Middle frontal gyrus (tissue), 1 donor: ENCODE data around the gene PHLDB1.
A peak's percentile ranks its signal among the peaks of the same experiment; 100 is the strongest.
"Not testable (repeated sequence)": the region's sequence is repeated elsewhere in the genome, so short reads cannot be mapped to it uniquely, and the experiment has no call there.

ENCODE experiments used
- DNase-seq: peaks from one replicate; pipeline ENCODE4 v3.0.0-alpha.2; 2015; ENCODE audit warnings: low spot score; ENCODE audit errors: extremely low spot score

The PHLDB1 gene

DNA sequence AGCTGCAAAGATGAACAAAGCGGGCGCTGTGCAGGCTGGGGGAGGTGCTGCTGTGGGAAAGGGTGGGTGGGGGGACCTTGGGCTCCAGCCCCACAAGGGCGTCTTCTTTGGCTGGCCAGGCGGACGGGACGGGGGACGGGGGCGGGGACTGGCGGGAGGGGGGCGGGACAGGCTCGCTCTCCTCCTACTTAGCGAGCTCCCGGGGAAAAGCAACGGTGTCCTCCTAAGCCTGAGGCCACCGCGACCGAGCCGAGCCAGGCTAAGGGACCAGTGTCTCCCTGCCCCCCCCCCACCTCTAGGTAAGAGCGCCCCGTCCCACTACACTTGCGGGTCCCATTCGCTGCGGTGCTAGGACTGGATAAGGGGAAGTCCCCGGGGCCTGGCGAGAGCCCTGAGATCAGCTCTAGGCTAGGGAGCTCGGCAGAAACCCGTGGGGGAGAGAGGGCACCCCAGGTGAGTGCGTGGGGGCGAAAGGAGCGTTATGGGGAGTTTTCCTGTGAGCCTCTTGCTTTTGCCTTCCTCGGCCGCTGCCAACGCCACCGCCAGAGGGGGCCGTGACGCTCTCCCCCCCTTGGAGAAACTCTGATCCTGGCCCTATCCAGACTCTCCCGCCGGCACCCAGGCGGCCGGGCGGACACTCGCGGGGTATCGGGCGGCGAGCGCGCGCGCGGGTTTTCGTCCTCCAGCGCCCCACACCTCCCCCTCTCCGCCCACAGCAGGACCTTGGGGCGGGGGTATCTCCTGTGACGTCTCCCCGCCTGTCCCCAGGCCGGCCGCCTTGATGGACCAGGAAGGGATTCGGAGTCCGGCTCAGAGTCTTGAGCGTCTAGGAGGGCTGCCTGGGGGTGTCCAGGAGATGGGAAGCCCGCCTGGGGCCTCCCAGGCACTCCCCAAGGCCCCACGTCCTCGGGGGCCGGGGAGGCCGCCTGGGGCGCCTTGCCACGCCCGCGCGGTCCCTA is at the start of gene PHLDB1:
TSS of gene PHLDB1 (plus strand) at position 215 of the 959 bp plus-strand sequence. CDS start 6,222 bp downstream, outside the sequence.
- peak; percentile 51 for DNase-seq

DNA sequence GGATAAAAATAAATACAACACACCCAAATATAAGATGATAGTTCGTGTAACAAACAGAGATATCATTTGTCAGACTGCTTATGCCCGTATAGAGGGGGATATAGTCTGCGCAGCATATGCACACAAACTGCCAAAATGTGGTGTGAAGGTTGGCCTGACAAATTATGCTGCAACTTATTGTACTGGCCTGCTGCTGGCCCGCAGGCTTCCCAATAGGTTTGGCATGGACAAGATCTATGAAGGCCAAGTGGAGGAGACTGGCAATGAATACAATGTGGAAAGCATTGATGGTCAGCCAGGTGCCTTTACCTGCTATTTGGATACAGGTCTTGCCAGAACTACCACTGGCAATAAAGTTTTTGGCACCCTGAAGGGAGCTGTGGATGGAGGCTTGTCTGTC is 46.6 kb upstream of the PHLDB1 start:
- DNase-seq = no peak

DNA sequence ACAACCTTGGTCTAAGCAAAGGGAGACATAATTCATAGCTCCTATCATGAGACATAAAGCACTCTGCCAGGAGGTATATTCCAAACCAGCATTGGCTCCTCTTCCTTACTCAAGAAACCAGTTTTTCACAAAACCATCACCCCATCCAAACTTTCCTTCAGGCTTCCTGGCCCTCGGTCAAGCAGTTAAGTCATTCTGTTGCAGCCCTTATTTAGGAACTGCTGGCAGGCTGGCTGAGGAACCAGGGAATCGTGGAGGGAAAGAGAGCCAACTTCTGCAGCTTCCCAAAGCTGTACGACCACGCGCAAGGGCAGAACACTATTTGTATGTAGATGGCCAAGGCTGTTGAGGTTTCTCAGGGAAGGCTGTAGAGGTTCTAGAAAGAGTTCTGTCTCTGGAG is 42.4 kb upstream of the PHLDB1 start:
- DNase-seq = no peak

DNA sequence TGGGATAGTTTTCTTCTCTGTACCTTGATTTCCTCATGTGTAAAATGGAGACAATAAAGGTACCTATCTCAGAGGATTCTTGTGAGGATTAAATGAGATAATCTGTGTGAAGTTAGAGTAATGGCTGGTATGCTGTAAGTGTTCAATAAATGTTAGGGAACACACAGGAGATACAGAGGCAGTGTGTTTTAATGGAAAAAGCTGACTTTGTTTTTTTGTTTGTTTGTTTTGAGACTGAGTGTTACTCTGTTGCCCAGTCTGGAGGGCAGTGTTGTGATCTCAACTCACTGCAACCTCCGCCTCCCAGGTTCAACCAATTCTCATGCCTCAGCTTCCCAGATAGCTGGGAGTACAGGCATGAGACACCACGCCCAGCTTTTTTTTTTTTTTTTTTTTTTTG is 37.7 kb upstream of the PHLDB1 start:
- no peak for DNase-seq

DNA sequence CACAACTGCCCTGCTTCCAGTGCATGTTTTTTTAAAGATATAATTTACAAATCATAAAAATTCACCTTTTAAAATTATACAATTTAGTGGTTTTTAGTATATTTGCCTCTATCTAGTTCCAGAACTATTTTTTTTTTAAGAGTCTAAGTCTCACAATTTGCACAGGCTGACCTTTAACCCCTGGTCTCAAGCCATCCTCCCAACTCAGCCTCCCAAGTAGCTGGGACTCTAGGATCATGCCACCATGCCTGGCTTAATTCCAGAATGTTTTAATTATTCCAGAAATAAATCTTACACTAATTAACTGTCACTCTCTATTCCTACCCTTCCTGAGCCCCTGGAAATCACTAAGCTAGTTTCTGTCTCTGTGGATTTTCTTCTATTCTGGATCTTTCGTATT is 36.6 kb upstream of the PHLDB1 start:
- DNase-seq = no peak

DNA sequence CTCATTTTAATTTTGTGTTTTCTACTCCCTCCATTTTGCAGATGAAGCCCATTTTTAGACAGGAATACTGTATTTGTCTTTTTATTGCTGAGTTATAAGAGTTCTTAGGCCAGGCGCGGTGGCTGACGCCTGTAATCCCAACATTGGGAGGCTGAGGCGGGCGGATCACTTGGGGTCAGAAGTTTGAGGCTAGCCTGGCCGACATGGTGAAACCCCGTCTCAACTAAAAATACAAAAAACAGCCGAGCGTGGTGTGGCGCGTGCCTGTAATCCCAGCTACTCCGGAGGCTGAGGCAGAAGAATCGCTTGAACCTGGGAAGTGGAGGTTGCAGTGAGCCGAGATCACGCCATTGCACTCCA is 35.7 kb upstream of the PHLDB1 start:
- DNase-seq = not testable (repeated sequence)

DNA sequence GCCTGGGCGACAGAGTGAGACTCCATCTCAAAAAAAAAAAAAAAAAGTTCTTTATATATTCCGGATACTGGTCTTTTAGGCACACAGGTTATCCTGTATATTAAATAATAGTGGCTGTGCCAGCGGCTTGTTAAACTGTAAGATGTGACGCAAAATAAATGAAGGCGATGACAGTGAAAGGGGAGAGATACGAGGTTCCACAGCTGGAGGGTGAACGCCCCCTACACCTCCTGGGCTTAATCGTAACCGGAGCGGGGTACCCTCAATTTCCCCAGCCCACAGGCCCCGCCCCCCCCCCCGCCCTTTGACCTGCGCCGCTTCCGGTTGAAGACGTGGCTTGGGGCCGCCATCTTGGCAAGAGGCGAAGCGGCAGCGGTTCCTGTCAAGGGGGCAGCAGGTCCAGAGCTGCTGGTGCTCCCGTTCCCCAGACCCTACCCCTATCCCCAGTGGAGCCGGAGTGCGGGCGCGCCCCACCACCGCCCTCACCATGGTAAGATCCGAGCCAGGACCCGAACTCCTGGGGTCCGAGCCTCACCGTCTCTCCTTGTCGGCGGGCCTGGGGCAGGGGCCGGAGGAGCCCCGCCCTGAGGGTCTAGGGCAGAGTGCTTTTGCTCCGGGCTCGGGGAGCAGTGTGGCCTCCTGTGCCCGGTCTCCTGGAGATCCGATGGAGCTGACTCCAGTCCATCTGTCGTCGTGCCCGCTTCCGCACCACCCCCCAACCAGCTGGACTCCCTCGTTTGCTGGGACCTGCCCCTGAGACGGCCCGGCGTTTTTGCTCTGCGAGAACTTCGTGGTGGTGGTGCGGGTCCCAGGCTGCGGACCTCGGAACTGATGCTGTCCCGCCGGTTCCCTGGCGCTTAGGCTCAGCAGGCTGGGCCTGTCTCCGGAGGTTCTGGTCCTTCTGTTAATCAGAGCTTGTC is 35.1 kb upstream of the PHLDB1 start, which contains the start of gene ARCN1:
TSS of gene ARCN1 (plus strand) at position 349 of the 920 bp plus-strand sequence. CDS start at position 488, 139 bp downstream.
- DNase-seq = peak; percentile 44

DNA sequence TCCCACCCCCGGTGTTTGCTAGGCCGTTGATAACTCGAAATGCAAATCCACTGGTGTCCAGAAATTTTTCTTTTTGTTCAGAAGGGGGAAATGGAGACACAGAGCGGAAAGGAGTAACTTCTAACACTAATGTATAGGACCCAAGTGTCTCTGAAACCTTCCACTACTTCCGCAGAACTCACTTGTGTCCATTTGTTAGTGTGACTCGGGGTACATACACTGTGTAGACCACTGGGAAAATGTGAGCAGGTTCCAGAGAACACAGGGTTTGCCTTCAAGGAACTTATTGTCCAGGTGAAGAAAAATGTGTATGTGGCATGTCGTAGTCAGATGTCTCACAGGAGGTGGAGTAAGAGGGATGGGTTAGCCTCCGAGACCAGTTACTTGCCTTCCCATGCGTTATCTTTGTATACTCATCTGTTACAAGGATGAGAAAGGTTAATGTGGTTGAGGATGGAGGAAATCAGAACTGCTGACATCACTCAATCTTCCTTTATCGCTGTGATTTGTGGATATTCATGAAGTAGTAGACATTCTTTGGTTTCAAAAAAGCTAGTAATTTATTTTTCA is 34.3 kb upstream of the PHLDB1 start:
- no peak for DNase-seq

DNA sequence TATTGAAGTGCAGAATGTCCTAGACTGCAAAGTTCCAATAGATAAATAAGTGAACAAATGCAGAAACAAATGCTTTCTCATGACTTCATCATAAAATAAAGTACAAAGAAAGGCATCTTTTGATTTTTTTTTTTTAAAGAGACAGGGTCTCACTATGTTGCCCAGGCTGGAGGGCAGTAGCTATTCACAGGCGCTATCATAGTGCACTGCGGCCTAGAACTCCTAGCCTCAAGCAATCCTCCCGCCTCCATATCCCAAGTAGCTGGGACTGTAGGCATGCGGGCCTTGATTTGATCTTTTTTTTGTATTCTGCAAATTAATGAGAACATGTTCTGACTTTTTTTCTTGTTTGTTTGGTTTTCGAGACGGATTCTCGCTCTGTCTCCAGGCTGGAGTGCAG is 32.8 kb upstream of the PHLDB1 start:
- no peak for DNase-seq

DNA sequence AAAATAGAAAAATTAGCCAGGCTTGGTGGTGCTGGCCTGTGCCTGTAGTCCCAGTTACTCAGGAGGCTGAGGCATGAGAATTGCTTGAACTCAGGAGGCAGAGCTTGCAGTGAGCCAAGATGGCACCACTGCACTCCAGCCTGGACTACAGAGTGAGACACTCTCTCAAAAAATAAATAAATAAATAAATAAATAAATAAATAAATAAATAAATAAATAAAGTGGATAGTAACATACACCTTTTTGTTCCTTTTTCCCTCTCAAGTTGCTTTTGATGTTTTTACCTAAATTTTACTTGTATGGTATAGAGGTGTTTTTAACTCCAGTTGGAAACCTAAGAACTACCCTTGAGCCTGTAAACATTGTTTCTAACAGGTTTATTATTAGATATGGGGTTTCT is 29.4 kb upstream of the PHLDB1 start:
- not testable (repeated sequence) for DNase-seq

DNA sequence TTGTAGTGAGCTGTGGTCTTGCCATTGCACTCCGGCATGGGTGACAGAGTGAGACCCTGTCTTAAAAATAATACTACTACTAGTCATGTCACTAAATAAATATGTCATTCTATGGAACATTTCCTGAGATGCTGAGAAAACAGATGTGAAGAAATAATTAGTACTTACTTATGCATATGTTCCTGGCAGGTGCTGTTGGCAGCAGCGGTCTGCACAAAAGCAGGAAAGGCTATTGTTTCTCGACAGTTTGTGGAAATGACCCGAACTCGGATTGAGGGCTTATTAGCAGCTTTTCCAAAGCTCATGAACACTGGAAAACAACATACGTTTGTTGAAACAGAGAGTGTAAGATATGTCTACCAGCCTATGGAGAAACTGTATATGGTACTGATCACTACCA is 26.4 kb upstream of the PHLDB1 start:
- no peak for DNase-seq

DNA sequence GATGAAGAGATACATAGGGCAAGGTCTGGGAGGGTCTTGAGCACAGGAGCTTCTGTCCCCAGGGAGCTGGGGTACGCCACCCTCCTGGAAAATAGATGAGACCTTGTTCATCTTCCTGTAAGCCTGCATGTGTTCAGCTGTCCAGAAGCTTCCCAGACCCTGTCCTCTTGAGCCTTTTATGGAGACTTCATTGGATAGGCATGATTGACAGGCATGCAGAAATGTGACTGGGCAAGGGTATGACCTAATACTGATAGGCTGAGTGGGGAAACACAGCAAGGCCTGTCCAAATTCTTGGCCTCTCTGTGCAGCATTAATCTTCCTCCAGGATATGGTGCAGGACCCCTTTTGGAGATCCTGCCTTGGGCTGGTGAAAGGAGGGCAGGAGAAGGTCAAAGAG is 19.5 kb upstream of the PHLDB1 start:
- no peak for DNase-seq

DNA sequence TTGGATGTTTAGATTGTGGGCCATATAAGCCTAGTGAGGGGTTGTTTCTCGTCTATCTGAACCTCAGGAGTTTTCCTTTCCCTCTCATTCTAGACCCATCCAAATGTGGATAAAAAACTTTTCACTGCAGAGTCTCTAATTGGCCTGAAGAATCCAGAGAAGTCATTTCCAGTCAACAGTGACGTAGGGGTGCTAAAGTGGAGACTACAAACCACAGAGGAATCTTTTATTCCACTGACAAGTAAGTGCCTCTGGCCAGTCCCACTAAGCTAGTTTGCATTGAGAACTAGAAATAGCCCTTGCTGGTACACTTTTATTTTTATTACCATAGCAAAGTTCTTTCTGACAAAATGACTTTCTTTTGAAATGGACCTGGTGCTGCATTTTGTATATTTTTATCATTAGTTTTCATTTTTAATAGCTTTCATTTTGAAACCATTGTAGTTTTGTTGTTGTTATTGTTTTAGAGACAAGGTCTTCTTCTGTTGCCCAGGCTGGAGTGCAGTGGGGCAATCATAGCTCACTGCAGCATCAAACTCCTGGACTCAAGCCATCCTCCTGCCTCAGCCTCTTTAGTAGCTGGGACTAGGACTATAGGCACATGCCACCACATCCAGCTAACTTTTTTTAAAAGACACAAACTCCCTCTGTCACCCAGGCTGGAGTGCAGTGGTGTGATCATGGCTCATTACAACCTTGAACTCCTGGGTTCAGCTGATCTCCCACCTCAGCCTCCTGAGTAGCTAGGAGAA is 14.6 kb upstream of the PHLDB1 start:
- DNase-seq = no peak

DNA sequence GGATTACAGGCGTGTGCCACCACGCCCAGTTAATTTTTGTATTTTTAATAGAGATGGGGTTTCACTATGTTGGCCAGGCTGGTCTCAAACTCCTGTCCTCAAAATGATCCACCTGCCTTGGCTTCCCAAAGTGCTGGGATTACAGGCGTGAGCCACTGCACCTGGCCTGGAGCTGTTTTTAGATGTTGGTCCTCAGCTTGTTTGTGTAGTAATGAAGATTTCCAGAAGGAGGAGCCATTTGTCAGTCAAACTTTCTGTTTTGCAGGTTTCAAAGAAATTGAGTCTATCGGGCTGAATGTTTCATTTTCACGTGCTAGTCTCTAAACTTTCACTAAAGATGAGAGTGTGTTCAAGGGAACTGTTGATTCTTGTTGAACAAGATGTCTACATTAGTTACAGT is 12.4 kb upstream of the PHLDB1 start:
- DNase-seq = peak; percentile 28

DNA sequence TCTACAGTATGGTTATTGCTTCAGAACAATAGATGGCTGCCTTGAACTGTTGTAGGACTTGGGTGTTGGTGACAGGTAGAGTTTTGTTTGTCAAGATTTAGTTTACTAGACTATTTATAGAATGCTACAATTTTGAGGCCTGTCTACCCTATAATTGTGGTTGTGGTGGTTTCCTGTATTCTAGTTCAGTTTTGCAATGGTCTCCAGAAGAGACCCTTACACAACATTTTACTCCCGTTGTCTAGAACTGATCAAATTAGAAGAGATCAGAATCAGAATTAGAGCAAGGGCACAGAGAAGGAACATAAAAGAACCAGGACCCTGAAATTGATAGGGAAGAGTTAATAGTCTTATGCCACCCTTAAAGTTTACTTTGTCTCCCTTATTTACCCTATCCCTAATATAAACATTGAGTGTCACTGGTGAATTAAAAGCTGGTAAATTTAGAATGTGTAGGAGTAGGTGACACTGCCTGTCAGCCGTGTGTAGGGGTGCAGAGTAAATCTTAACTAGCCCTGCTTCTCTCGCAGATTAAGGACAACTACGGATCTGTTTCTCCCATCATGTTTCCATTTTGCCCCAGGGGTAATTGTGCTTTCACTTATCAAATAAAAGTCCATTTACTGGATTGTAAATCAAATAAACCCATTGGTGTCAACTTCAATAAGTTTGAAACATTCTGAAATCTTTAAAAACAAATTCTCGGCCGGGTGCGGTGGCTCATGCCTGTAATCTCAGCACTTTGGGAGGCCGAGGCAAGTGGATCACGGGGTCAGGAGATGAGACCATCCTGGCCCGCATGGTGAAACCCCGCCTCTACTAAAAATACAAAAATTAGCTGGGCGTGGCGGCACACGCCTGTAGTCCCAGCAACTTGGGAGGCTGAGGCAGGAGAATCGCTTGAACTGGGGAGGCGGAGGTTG is 10.9 kb upstream of the PHLDB1 start:
- DNase-seq = no peak

DNA sequence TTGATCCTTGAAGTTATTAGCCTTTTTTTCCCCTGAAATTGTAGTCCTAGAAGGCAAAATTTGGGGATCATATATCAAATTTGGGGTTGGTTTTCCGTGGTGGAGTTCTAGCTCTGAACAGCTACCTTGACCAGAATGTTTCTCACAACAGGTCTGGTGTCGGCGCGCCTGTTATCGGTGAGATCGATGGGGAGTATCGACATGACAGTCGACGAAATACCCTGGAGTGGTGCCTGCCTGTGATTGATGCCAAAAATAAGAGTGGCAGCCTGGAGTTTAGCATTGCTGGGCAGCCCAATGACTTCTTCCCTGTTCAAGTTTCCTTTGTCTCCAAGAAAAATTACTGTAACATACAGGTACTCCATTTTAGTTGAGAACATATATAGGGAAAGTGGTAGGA is 9.9 kb upstream of the PHLDB1 start:
- no peak for DNase-seq

DNA sequence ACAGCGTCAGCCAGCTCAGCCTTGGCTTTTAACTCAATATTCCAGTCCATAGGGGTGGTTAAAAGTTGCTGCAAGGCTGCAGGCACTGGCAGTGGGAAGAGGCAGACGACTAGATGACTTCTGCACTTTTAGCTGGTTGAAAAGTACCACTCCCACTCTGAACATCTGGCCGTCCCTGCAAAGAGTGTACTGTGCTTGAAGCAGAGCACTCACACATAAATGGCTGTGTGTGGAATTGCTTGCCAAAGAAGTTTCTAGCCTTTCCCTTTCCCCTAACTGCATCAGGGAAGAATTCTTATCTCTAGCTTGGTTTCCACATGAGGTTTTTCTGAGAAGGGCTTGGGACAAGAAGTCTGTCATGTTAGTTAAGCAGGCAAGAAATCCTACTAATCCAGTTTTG is 5.1 kb upstream of the PHLDB1 start:
- DNase-seq = no peak

DNA sequence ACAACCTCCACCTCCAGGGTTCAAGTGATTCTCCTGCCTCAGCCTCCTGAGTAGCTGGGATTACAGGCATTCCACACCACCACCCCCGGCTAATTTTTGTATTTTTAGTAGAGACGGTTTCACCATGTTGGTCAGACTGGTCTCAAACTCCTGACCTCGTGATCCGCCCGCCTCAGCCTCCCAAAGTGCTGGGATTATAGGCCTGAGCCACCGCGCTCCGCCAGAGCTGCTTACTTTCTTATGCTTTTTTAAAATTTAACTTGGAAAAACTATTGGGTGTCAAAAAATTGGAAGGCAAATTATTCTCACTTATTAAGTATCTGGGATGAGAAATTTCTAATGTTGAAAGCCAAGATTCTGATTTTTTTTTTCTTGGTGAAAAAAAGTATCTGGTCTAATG is 3.7 kb upstream of the PHLDB1 start:
- DNase-seq = not testable (repeated sequence)

DNA sequence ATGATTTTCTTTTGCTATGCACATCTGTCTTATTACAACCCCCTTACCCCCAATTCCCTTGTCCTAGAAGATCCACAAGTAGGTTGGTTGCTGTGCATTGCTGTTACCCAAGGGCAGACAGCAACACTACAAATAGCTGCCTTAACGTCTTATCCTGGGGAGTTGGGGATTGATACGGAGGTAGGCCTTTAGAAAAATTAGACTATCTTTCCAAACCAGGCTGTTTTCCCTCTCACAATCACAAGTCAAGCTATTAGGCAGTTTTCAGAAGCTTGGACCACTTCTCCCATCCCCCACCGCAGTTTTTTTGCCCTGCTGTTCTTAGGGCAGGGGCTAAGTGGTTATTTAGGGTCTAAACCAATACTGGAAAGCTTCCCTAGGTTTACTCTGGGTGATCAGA is 2.8 kb upstream of the PHLDB1 start:
- no peak for DNase-seq
